Endothelial cell of umbilical vein (primary cell): ENCODE results near the gene CLEC17A. TPM values are rescaled to one million over a fixed set of nuclear protein-coding genes. Genes with fewer than 3 reads are reported as not detected.

ENCODE experiments used
- BruUV-seq: library from RNA; stranded (reverse); fragments of 400-500 nt; replicated peaks from 2 replicates; lab custom pipeline; 2021; lab: Mats Ljungman, UMichigan
- CTCF ChIA-PET: fragments of 300-600, 350-600 bp; sonication (Branson Sonifier 250); formaldehyde crosslinking; loops from one replicate; lab custom pipeline; 2021; ENCODE audit warnings: antibody characterized with exemption, inconsistent platforms; lab: Charles Lee
- POLR2A ChIA-PET: fragments of 300-600, 350-600 bp; sonication (Branson Sonifier 250); formaldehyde crosslinking; loops from one replicate; lab custom pipeline; 2021; ENCODE audit warnings: antibody characterized with exemption, inconsistent platforms; lab: Charles Lee
- DNase-seq: peaks from one replicate; pipeline ENCODE4 v3.0.0-alpha.2; 2011; ENCODE audit warnings: low read depth, low spot score
- FAIRE-seq: peaks from 2 replicates; lab custom pipeline; 2011; peaks lifted over from hg19 to GRCh38; lab: Jason Lieb, UNC
- H2AFZ ChIP-seq: 2 replicates; pipeline ENCODE4 v1.6.0; 2012; ENCODE audit warnings: low read depth, low read length, control low read depth, inconsistent platforms
- H3K27ac ChIP-seq: 2 replicates; pipeline ENCODE4 v1.5.1; 2011; ENCODE audit warnings: low read depth, mild to moderate bottlenecking, control low read depth, low read length, moderate library complexity; ENCODE audit not compliant: insufficient read depth
- H3K27me3 ChIP-seq, 2 experiments: 2 replicates each; pipeline versions ENCODE4 v1.6.0 to v1.6.1; 2011; ENCODE audit warnings: low read length in 2 of 2, mixed read lengths in 1 of 2; ENCODE audit not compliant: control insufficient read depth in 2 of 2, insufficient read depth in 2 of 2
- H3K36me3 ChIP-seq, 2 experiments: 2 replicates in 1 of 2; 3 replicates in 1 of 2; pipeline ENCODE4 v1.5.1; 2011; ENCODE audit warnings: low read length in 2 of 2, mild to moderate bottlenecking in 1 of 2, moderate library complexity in 1 of 2; ENCODE audit not compliant: control insufficient read depth in 2 of 2, insufficient read depth in 2 of 2; ENCODE audit errors: extremely low read depth in 1 of 2
- H3K4me1 ChIP-seq: 3 replicates; pipeline ENCODE4 v1.5.1; 2011; ENCODE audit warnings: mild to moderate bottlenecking, low read length; ENCODE audit not compliant: control insufficient read depth, insufficient read depth; ENCODE audit errors: extremely low read depth
- H3K4me2 ChIP-seq: 2 replicates; pipeline ENCODE4 v1.6.1; 2011; ENCODE audit warnings: low read length, control low read depth, mixed read lengths; ENCODE audit not compliant: insufficient read depth
- H3K4me3 ChIP-seq, 3 experiments: fragments of 200-600 bp in 1 of 3; sonication (generic), shearing (Covaris generic) in 1 of 3; replicated peaks in 1 of 3; 2 replicates each; pipeline ENCODE4 v1.5.1; 2011 to 2016; ENCODE audit warnings: control low read depth in 3 of 3, low read length in 3 of 3, mild to moderate bottlenecking in 2 of 3, inconsistent platforms in 1 of 3, low read depth in 1 of 3, moderate library complexity in 1 of 3; ENCODE audit not compliant: insufficient read depth in 1 of 3
- H3K79me2 ChIP-seq: 2 replicates; pipeline ENCODE4 v1.6.0; 2012; ENCODE audit warnings: low read length, inconsistent platforms; ENCODE audit not compliant: control insufficient read depth, insufficient read depth
- H3K9ac ChIP-seq: replicated peaks from 2 replicates; pipeline ENCODE3; 2011; ENCODE audit warnings: low read length, control low read depth; ENCODE audit not compliant: insufficient read depth; ENCODE audit errors: extremely low read depth
- H3K9me1 ChIP-seq: replicated peaks from 3 replicates; pipeline ENCODE4 v1.6.0; 2011; ENCODE audit warnings: mild to moderate bottlenecking, low read length; ENCODE audit not compliant: control insufficient read depth, insufficient read depth; ENCODE audit errors: extremely low read depth
- H3K9me3 ChIP-seq: replicated peaks from 2 replicates; pipeline ENCODE4 v1.5.1; 2012; ENCODE audit warnings: low read length, inconsistent platforms; ENCODE audit not compliant: control insufficient read depth, insufficient read depth
- H4K20me1 ChIP-seq: replicated peaks from 2 replicates; pipeline ENCODE3; 2011; ENCODE audit warnings: mild to moderate bottlenecking, low read length; ENCODE audit not compliant: control insufficient read depth, insufficient read depth; ENCODE audit errors: extremely low read depth
- CTCF ChIP-seq, 2 donors: IDR thresholded peaks; 1 replicate in 1 of 2; 2 replicates in 1 of 2; pipeline ENCODE4 v1.5.1; 2011; ENCODE audit warnings: low read length in 2 of 2, mild to moderate bottlenecking in 2 of 2, moderate library complexity in 2 of 2, control low read depth in 1 of 2, inconsistent platforms in 1 of 2, low read depth in 1 of 2; ENCODE audit not compliant: insufficient read depth in 1 of 2; ENCODE audit errors: extremely low read depth in 1 of 2
- EZH2 ChIP-seq: IDR thresholded peaks from 2 replicates; pipeline ENCODE4 v1.6.1; 2012; ENCODE audit warnings: borderline replicate concordance, low read depth, mild to moderate bottlenecking, moderate library complexity, low read length, inconsistent platforms; ENCODE audit not compliant: severe bottlenecking
- FOS ChIP-seq: IDR thresholded peaks from 2 replicates; pipeline ENCODE4 v1.6.1; 2011; ENCODE audit warnings: mild to moderate bottlenecking, low read length, moderate library complexity, borderline replicate concordance; ENCODE audit not compliant: insufficient read depth
- GATA2 ChIP-seq: IDR thresholded peaks from 2 replicates; pipeline ENCODE4 v1.7.0; 2011; ENCODE audit warnings: low read depth, mild to moderate bottlenecking, moderate library complexity, mixed read lengths, low read length; ENCODE audit not compliant: insufficient read length, insufficient read depth
- JUN ChIP-seq: IDR thresholded peaks from 2 replicates; pipeline ENCODE4 v1.6.1; 2011; ENCODE audit warnings: borderline replicate concordance, low read depth; ENCODE audit not compliant: insufficient read length, insufficient read depth
- MYC ChIP-seq: IDR thresholded peaks from one replicate; pipeline ENCODE4 v1.6.1; 2011; ENCODE audit warnings: mild to moderate bottlenecking, low read depth, low read length
- POLR2A ChIP-seq: IDR thresholded peaks from 2 replicates; pipeline ENCODE4 v1.6.1; 2012; ENCODE audit warnings: low read depth, mild to moderate bottlenecking, control low read depth, low read length
- POLR2AphosphoS5 ChIP-seq: IDR thresholded peaks from 2 replicates; pipeline ENCODE4 v1.6.1; 2012; ENCODE audit warnings: low read depth, mild to moderate bottlenecking, control low read depth, low read length, moderate library complexity; ENCODE audit not compliant: insufficient read depth
- dilution Hi-C: fragments of 300-500 bp; cut with MboI; formaldehyde crosslinking; loops from one replicate; pipeline ENCODE4 v1.15.0; 2019; ENCODE audit warnings: low sequenced_read_pairs; ENCODE audit not compliant: extremely low pct_ligation_motif_present
- intact Hi-C: fragments of 100-400 bp; cut with micrococcal nuclease; formaldehyde crosslinking; loops from one replicate; pipeline ENCODE4 v1.10.0; 2022
- polyA plus RNA-seq, 4 experiments: library from polyadenylated mRNA; depleted of rRNA in 3 of 4; stranded (reverse) in 3 of 4; unstranded in 1 of 4; fragments of >200 nt; gene quantifications; 2 replicates each; pipeline versions ENCODE4 v1.2.1 to v1.2.3, GENCODE V29; 2011 to 2012; ENCODE audit warnings: missing spikeins in 1 of 4
- total RNA-seq: library from RNA; stranded (reverse); gene quantifications from 2 replicates; pipeline ENCODE4 v1.2.3, GENCODE V29; 2021
- TF ChIP-seq, protein P1 (sequence below): IDR thresholded peaks from 2 replicates; pipeline ENCODE4 v1.6.1; 2011; ENCODE audit not compliant: insufficient read depth, insufficient read length

CLEC17A gene
- total and polyA plus RNA-seq, 2 donors (not counting 3 experiments of a cell fraction or from before 2014, with no cell fraction given): 0.07 TPM; not detected in 1

DNA sequence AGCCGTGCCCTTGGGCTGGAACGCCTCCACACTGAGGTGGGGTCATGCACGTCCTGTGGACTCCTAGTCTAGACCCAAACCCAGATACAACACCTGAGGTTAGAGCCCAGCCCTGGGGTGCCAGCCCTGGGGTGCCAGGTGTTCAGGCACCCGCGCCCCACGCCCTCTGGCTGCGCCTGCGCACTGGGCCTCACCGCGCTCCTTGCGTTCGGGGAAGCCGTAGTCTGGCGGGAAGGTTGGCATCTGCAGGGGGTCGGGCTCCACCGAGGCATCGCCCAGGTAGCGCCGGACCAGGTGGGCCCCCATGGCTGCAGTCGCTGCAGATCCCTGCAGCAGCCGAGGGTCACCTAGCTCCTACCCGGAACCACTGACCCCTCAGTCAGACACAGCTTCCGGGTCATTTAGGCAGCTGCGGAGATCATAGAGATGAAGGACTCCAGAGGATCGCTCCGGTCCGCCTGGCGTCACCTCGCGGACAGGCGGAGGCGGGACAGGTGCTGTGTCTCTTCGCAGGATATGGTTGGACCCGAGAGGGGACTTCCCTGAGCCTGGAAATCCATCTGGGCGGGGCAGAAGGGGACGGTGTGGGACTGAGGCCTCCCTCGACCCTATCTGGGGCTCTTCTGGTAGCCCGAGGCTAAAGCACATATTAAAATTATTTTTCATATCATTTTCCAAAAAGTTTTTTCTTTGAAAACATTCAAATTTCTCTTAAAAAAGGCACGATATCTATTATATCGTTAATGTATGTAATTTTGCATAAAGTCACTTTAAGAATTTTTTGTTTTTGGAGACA, 11.0 kb upstream of the CLEC17A start, which contains the start of gene NDUFB7:
Gene NDUFB7 (minus strand): TSS at position 372 of the 796 bp plus-strand sequence. CDS start 66 bp downstream, at position 306.
- H4K20me1 ChIP-seq: no peaks in the 10 kb centered on the region
- H3K9ac ChIP-seq: peak within 1 kb of the TSS; percentile 62
- FAIRE-seq (peak; percentile 99), DNase-seq (peak; percentile 94)
- H3K36me3 ChIP-seq: peaks cover 0 to 2% of the 10 kb centered on the region in 2 experiments
- ChIA-PET CTCF (interaction anchor here (1.0 to 12.1 kb wide), 4 partner anchors 15 to 115 kb away, joined by 4 to 342 read pairs (median 10); partner anchors contain the start of genes DNAJB1 and ZNF333), POLR2A (no interaction called here)
- H3K4me3 ChIP-seq: peak within 1 kb of the TSS; percentile 48 to 96 (median 70)
- TSS peak; percentile 48 for BruUV-seq
- H3K4me2 ChIP-seq: peak within 1 kb of the TSS; percentile 16
- no peak for TF ChIP-seq FOS
- TF ChIP-seq CTCF (IDR thresholded peaks at IDR 0.05; ENCODE audit: extremely low read depth in 1 of 2, insufficient read depth in 1 of 2, low read depth in 1 of 2, low read length in 2 of 2): peak; percentile 71 to 73
- TF ChIP-seq EZH2: no peak
- TF ChIP-seq GATA2: no peak
- no peak for TF ChIP-seq MYC
- TF ChIP-seq JUN: no peak
- peak; percentile 82 for TF ChIP-seq POLR2AphosphoS5
- TF ChIP-seq, protein P1, sequence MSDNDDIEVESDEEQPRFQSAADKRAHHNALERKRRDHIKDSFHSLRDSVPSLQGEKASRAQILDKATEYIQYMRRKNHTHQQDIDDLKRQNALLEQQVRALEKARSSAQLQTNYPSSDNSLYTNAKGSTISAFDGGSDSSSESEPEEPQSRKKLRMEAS: no peak
- peak; percentile 62 for TF ChIP-seq POLR2A
- H3K9me1 ChIP-seq: no peaks in the 10 kb centered on the region
- H3K4me1 ChIP-seq: peaks cover 8% of the 10 kb centered on the region
- dilution Hi-C loops (no loop called here), intact Hi-C loops (loop anchor here (1.0 kb wide), 1 partner anchor 118 kb away; the partner anchor contains the start of gene ZNF333)
- no peaks in the 10 kb centered on the region for H3K9me3 ChIP-seq
- no peaks in the 10 kb centered on the region for H3K27me3 ChIP-seq
- peaks cover 22% of the 10 kb centered on the region for H3K79me2 ChIP-seq
- H2AFZ ChIP-seq: peak within 1 kb of the TSS; percentile 66
- H3K27ac ChIP-seq: peak within 1 kb of the TSS; percentile 6
